Measurements from ENCODE around the gene PRDM16.
A peak's percentile ranks its signal among the peaks of the same experiment; 100 is the strongest.

DNA sequence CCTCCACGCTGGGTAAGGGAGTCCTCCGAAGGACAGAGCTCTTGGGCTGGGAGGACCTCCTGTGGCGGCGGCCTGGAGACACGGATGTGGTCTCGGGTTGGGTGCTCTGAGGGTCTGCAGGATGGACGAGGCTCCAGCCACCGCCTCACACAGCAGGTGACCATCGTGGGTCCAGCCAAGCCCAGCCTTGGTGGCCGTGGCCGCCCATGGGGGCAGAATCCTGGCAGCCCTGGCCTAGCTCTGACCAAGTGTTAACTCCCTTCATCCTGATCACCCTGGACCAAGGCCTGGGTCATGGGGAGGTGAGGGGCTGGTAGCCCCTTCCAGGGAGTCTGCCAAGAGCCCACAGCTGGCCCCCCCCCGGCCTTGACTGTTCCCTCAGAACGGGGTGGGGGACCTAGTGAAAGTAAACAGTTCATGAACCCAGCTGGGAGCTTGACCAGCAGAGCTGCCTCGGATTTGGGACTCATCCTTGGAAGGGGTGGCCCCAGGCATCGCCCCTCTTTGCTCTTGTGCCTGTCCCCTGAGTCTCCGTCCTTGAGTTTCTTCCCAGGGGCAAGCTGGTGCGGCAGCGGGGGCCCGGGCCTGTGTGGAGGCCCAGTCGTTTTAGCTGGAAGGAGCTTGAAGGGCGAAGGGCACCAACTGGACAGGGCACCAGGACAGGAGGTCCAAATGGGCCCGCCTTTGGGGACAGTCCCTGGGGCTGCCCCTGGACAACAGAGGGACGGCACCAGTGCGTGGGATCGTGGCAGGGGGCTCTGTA lies 403.3 kb downstream of the PRDM16 start:
- no peak for TF ChIP-seq ZBTB17 (tag by site-specific recombination; IDR thresholded peaks at IDR 0.05)
- TF ChIP-seq, protein P1, sequence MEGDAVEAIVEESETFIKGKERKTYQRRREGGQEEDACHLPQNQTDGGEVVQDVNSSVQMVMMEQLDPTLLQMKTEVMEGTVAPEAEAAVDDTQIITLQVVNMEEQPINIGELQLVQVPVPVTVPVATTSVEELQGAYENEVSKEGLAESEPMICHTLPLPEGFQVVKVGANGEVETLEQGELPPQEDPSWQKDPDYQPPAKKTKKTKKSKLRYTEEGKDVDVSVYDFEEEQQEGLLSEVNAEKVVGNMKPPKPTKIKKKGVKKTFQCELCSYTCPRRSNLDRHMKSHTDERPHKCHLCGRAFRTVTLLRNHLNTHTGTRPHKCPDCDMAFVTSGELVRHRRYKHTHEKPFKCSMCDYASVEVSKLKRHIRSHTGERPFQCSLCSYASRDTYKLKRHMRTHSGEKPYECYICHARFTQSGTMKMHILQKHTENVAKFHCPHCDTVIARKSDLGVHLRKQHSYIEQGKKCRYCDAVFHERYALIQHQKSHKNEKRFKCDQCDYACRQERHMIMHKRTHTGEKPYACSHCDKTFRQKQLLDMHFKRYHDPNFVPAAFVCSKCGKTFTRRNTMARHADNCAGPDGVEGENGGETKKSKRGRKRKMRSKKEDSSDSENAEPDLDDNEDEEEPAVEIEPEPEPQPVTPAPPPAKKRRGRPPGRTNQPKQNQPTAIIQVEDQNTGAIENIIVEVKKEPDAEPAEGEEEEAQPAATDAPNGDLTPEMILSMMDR (tag by site-specific recombination; IDR thresholded peaks at IDR 0.05): 0 out of 2 replicates have a peak, but pooled peaks have one; percentile 4
- no peak for TF ChIP-seq ZNF785 (tag by site-specific recombination; IDR thresholded peaks at IDR 0.05)
- no peak for TF ChIP-seq ZNF654 (tag by site-specific recombination; IDR thresholded peaks at IDR 0.05; ENCODE audit: low read depth)
- TF ChIP-seq, protein P2, sequence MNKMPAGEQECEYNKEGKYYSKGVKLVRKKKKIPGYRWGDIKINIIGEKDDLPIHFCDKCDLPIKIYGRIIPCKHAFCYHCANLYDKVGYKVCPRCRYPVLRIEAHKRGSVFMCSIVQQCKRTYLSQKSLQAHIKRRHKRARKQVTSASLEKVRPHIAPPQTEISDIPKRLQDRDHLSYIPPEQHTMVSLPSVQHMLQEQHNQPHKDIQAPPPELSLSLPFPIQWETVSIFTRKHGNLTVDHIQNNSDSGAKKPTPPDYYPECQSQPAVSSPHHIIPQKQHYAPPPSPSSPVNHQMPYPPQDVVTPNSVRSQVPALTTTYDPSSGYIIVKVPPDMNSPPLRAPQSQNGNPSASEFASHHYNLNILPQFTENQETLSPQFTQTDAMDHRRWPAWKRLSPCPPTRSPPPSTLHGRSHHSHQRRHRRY (tag by site-specific recombination; IDR thresholded peaks at IDR 0.05): no peak
- no peak for TF ChIP-seq ZBTB20 (tag by site-specific recombination; IDR thresholded peaks at IDR 0.05)
- TF ChIP-seq, protein P3, sequence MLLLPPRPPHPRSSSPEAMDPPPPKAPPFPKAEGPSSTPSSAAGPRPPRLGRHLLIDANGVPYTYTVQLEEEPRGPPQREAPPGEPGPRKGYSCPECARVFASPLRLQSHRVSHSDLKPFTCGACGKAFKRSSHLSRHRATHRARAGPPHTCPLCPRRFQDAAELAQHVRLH (tag by site-specific recombination; IDR thresholded peaks at IDR 0.05): no peak
- TF ChIP-seq ZNF747 (tag by site-specific recombination; IDR thresholded peaks at IDR 0.05): no peak
